Measurements from ENCODE around the gene SORCS2. TPM values are rescaled to one million over a fixed set of nuclear protein-coding genes. Genes with fewer than 3 reads are reported as not detected.

SORCS2 gene
- total RNA-seq, 4 donors from 2014 or later = 0.19 to 0.85 (median 0.66) TPM

GRCh38 chr4:7542781-7543180 lies 350.4 kb downstream of the SORCS2 start:
- TF ChIP-seq CTCF (IDR thresholded peaks at IDR 0.05; ENCODE audit: low read depth) = no peak

GRCh38 chr4:7546152-7546808 lies 353.9 kb downstream of the SORCS2 start:
- TF ChIP-seq CTCF (IDR thresholded peaks at IDR 0.05; ENCODE audit: low read depth) = no peak

GRCh38 chr4:7546809-7547367 lies 354.6 kb downstream of the SORCS2 start:
- no peak for TF ChIP-seq CTCF (IDR thresholded peaks at IDR 0.05; ENCODE audit: low read depth)

- TF ChIP-seq CTCF (IDR thresholded peaks at IDR 0.05; ENCODE audit: low read depth) = no peak
Measured at GRCh38 chr4:7547368-7548040, 355.2 kb downstream of the SORCS2 start.

- no peak for TF ChIP-seq CTCF (IDR thresholded peaks at IDR 0.05; ENCODE audit: low read depth)
Measured at GRCh38 chr4:7549866-7550265, 357.5 kb downstream of the SORCS2 start.

GRCh38 chr4:7552466-7552865 lies 360.1 kb downstream of the SORCS2 start:
- no peak for TF ChIP-seq CTCF (IDR thresholded peaks at IDR 0.05; ENCODE audit: low read depth)

GRCh38 chr4:7553280-7553679 lies 360.9 kb downstream of the SORCS2 start:
- TF ChIP-seq CTCF (IDR thresholded peaks at IDR 0.05; ENCODE audit: low read depth) = no peak
